Measurements from ENCODE around the gene HNRNPA3. TPM values are rescaled to one million over a fixed set of nuclear protein-coding genes. Genes with fewer than 3 reads are reported as not detected.

The HNRNPA3 gene
- total and polyA plus RNA-seq, 2 donors (not counting 3 experiments of a cell fraction or from before 2014, with no cell fraction given) = 57.5 to 316 TPM

- H4K20me1 ChIP-seq (replicated peaks; ENCODE audit: control insufficient read depth, extremely low read depth, insufficient read depth, low read length) = no peaks in the 10 kb centered on the region
- ChIA-PET CTCF (interaction anchor here (1.1 kb wide), 1 partner anchor 14 kb away, joined by 3 read pairs; no protein-coding TSS in a partner anchor), POLR2A (no interaction called here)
- H3K27me3 ChIP-seq (ENCODE audit: control insufficient read depth in 2 of 2, insufficient read depth in 2 of 2, low read length in 2 of 2) = no peaks in the 10 kb centered on the region
- no peak for TF ChIP-seq EZH2 (IDR thresholded peaks at IDR 0.05; ENCODE audit: borderline replicate concordance, low read depth, low read length, severe bottlenecking)
- DNase-seq (ENCODE audit: low read depth, low spot score) (no peak), FAIRE-seq (no peak)
- intact Hi-C loops (cut with micrococcal nuclease) = no loop called here
- H2AFZ ChIP-seq (ENCODE audit: low read depth, low read length) = no peak overlapping the region
- H3K9me3 ChIP-seq (replicated peaks; ENCODE audit: control insufficient read depth, insufficient read depth, low read length) = no peaks in the 10 kb centered on the region
- no peaks in the 10 kb centered on the region for H3K36me3 ChIP-seq (ENCODE audit: control insufficient read depth in 2 of 2, extremely low read depth in 1 of 2, insufficient read depth in 2 of 2, low read length in 2 of 2)
- no TSS peak for BruUV-seq (replicated peaks)
- H3K9ac ChIP-seq (replicated peaks; ENCODE audit: extremely low read depth, insufficient read depth, low read length) = no peak overlapping the region
- dilution Hi-C loops (cut with MboI; ENCODE audit: extremely low pct_ligation_motif_present, low sequenced_read_pairs) = no loop called here
- peaks cover 47% of the 10 kb centered on the region for H3K4me1 ChIP-seq (ENCODE audit: control insufficient read depth, extremely low read depth, insufficient read depth, low read length)
- H3K27ac ChIP-seq (ENCODE audit: insufficient read depth, low read depth, low read length) = no peak overlapping the region
- H3K79me2 ChIP-seq (ENCODE audit: control insufficient read depth, insufficient read depth, low read length) = peaks cover 96% of the 10 kb centered on the region
- no peaks in the 10 kb centered on the region for H3K9me1 ChIP-seq (replicated peaks; ENCODE audit: control insufficient read depth, extremely low read depth, insufficient read depth, low read length)
- H3K4me3 ChIP-seq (replicated peaks in 1 of 3; ENCODE audit: insufficient read depth in 1 of 3, low read depth in 1 of 3, low read length in 3 of 3) = no peak overlapping the region
- H3K4me2 ChIP-seq (ENCODE audit: insufficient read depth, low read length) = no peak overlapping the region
These were observed 35.2 kb downstream of the HNRNPA3 start for GRCh38 chr2:177247693-177248262.

DNA sequence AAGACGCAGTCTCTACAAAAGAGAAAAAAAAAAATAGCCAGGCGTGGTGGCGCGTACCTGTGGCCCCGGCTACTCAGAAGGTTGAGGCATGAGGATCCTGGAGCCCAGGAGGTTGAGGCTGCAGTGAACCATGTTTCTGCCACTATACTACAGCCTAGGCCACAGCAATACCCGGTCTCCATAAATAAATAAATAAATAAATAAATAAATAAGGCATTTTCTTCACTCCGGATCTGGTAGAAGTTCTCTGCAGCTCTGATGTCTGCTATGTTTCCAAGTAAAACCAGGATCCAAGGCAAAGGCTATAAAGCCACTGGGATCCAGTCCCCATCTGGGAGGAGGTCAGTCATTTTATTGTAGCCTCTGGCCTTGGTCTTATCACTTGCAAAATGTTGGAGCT lies 36.4 kb downstream of the HNRNPA3 start:
- TF ChIP-seq EZH2 (IDR thresholded peaks at IDR 0.05; ENCODE audit: borderline replicate concordance, low read depth, low read length, severe bottlenecking) (no peak), MAX (IDR thresholded peaks at IDR 0.05; ENCODE audit: insufficient read depth, insufficient read length) (no peak), JUN (IDR thresholded peaks at IDR 0.05; ENCODE audit: borderline replicate concordance, insufficient read depth, insufficient read length, low read depth) (no peak), MYC (IDR thresholded peaks at IDR 0.05; ENCODE audit: low read depth, low read length) (no peak), POLR2AphosphoS5 (IDR thresholded peaks at IDR 0.05; ENCODE audit: insufficient read depth, low read depth, low read length) (no peak), GATA2 (IDR thresholded peaks at IDR 0.05; ENCODE audit: insufficient read depth, insufficient read length, low read depth, low read length) (no peak), FOS (IDR thresholded peaks at IDR 0.05; ENCODE audit: borderline replicate concordance, insufficient read depth, low read length) (no peak), POLR2A (IDR thresholded peaks at IDR 0.05; ENCODE audit: low read depth, low read length) (no peak), CTCF (IDR thresholded peaks at IDR 0.05; ENCODE audit: extremely low read depth in 1 of 2, insufficient read depth in 1 of 2, low read depth in 1 of 2, low read length in 2 of 2) (no peak)
- H3K9me3 ChIP-seq (replicated peaks; ENCODE audit: control insufficient read depth, insufficient read depth, low read length) = no peaks in the 10 kb centered on the region
- H3K36me3 ChIP-seq (ENCODE audit: control insufficient read depth in 2 of 2, extremely low read depth in 1 of 2, insufficient read depth in 2 of 2, low read length in 2 of 2) = no peaks in the 10 kb centered on the region
- no peaks in the 10 kb centered on the region for H3K9me1 ChIP-seq (replicated peaks; ENCODE audit: control insufficient read depth, extremely low read depth, insufficient read depth, low read length)
- BruUV-seq (replicated peaks) = no TSS peak
- H4K20me1 ChIP-seq (replicated peaks; ENCODE audit: control insufficient read depth, extremely low read depth, insufficient read depth, low read length) = no peaks in the 10 kb centered on the region
- no peak overlapping the region for H3K4me3 ChIP-seq (replicated peaks in 1 of 3; ENCODE audit: insufficient read depth in 1 of 3, low read depth in 1 of 3, low read length in 3 of 3)
- intact Hi-C loops (cut with micrococcal nuclease) = no loop called here
- H3K9ac ChIP-seq (replicated peaks; ENCODE audit: extremely low read depth, insufficient read depth, low read length) = no peak overlapping the region
- DNase-seq (ENCODE audit: low read depth, low spot score) (no peak), FAIRE-seq (no peak)
- H3K4me1 ChIP-seq (ENCODE audit: control insufficient read depth, extremely low read depth, insufficient read depth, low read length) = peaks cover 50% of the 10 kb centered on the region
- ChIA-PET CTCF (interaction anchor here (1.0 kb wide), 1 partner anchor 15 kb away, joined by 4 read pairs; no protein-coding TSS in a partner anchor), POLR2A (no interaction called here)
- H3K27me3 ChIP-seq (ENCODE audit: control insufficient read depth in 2 of 2, insufficient read depth in 2 of 2, low read length in 2 of 2) = no peaks in the 10 kb centered on the region
- H3K79me2 ChIP-seq (ENCODE audit: control insufficient read depth, insufficient read depth, low read length) = peaks cover 98% of the 10 kb centered on the region
- no peak overlapping the region for H3K27ac ChIP-seq (ENCODE audit: insufficient read depth, low read depth, low read length)
- H3K4me2 ChIP-seq (ENCODE audit: insufficient read depth, low read length) = no peak overlapping the region
- no peak overlapping the region for H2AFZ ChIP-seq (ENCODE audit: low read depth, low read length)
- dilution Hi-C loops (cut with MboI; ENCODE audit: extremely low pct_ligation_motif_present, low sequenced_read_pairs) = no loop called here

Measured in endothelial cell of umbilical vein (primary cell).